GM12891 (cell line): ENCODE results near the gene TMIE.

Source experiments
- DNase-seq: peaks from one replicate; pipeline ENCODE4 v3.0.0; 2011; ENCODE audit warnings: low spot score; ENCODE audit not compliant: insufficient read length
- FAIRE-seq: peaks from 2 replicates; lab custom pipeline; 2011; peaks lifted over from hg19 to GRCh38; lab: Jason Lieb, UNC
- PAX5 ChIP-seq: IDR thresholded peaks from 2 replicates; pipeline ENCODE4 v1.6.1; 2011; ENCODE audit warnings: low read length, moderate library complexity, mild to moderate bottlenecking; ENCODE audit not compliant: insufficient read depth, severe bottlenecking
- POLR2A ChIP-seq: IDR thresholded peaks from 2 replicates; pipeline ENCODE4 v1.6.1; 2011; ENCODE audit warnings: low read depth, low read length, control low read depth
- POLR2AphosphoS5 ChIP-seq: IDR thresholded peaks from 2 replicates; pipeline ENCODE4 v1.6.1; 2011; ENCODE audit warnings: low read depth, low read length, control low read depth
- POU2F2 ChIP-seq: IDR thresholded peaks from 2 replicates; pipeline ENCODE4 v1.6.1; 2011; ENCODE audit warnings: low read depth, mild to moderate bottlenecking, control low read depth, low read length, moderate library complexity
- SPI1 ChIP-seq: IDR thresholded peaks from 2 replicates; pipeline ENCODE4 v1.6.1; 2011; ENCODE audit warnings: low read depth, low read length, control low read depth
- TAF1 ChIP-seq: IDR thresholded peaks from 2 replicates; pipeline ENCODE4 v1.6.1; 2011; ENCODE audit warnings: low read depth, low read length, control low read depth

Gene TMIE

GRCh38 chr3:46713898-46714552, 12.8 kb downstream of the TMIE start:
- TF ChIP-seq POLR2AphosphoS5, result no peak
- TF ChIP-seq SPI1, result no peak
- no peak for TF ChIP-seq POU2F2
- no peak for TF ChIP-seq TAF1
- TF ChIP-seq POLR2A, result no peak
- TF ChIP-seq PAX5, result no peak
- FAIRE-seq, result peak; percentile 76

GRCh38 chr3:46714728-46715506, 13.7 kb downstream of the TMIE start:
- FAIRE-seq (no peak), DNase-seq (no peak)
- no peak for TF ChIP-seq SPI1
- TF ChIP-seq TAF1, result no peak
- no peak for TF ChIP-seq POLR2AphosphoS5
- no peak for TF ChIP-seq PAX5
- no peak for TF ChIP-seq POLR2A
- no peak for TF ChIP-seq POU2F2

More at GRCh38 chr3:46713898-46714552, 12.8 kb downstream of the TMIE start:
- no peak for DNase-seq

GRCh38 chr3:46715507-46716175, 14.4 kb downstream of the TMIE start:
- DNase-seq (no peak), FAIRE-seq (no peak)
- TF ChIP-seq PAX5 (no peak), POLR2A (no peak), POLR2AphosphoS5 (no peak), POU2F2 (no peak), SPI1 (no peak), TAF1 (no peak)

- FAIRE-seq, result no peak
- no peak for TF ChIP-seq PAX5
- TF ChIP-seq TAF1, result no peak
- TF ChIP-seq POLR2A, result no peak
- no peak for TF ChIP-seq POU2F2
Observed at GRCh38 chr3:46716461-46717441, 15.6 kb downstream of the TMIE start.

GRCh38 chr3:46717447-46718231, 16.4 kb downstream of the TMIE start, which contains the start of gene PRSS50:
Gene PRSS50 (minus strand): TSS chr3:46717869. CDS start chr3:46717824, 45 bp downstream.
- TF ChIP-seq POLR2AphosphoS5 (no peak), POU2F2 (no peak), PAX5 (no peak), TAF1 (no peak), SPI1 (no peak), POLR2A (no peak)
- FAIRE-seq (no peak), DNase-seq (no peak)

More at GRCh38 chr3:46716461-46717441, 15.6 kb downstream of the TMIE start:
- DNase-seq, result no peak

- FAIRE-seq, result no peak
- DNase-seq, result no peak
- no peak for TF ChIP-seq POLR2AphosphoS5
- no peak for TF ChIP-seq SPI1
- TF ChIP-seq POLR2A, result no peak
- no peak for TF ChIP-seq TAF1
- TF ChIP-seq POU2F2, result no peak
- no peak for TF ChIP-seq PAX5
Observed at GRCh38 chr3:46719044-46719565, 17.9 kb downstream of the TMIE start.

- no peak for TF ChIP-seq PAX5
- TF ChIP-seq POLR2AphosphoS5, result no peak
- TF ChIP-seq POU2F2, result no peak
- no peak for TF ChIP-seq POLR2A
- TF ChIP-seq TAF1, result no peak
- TF ChIP-seq SPI1, result no peak
- DNase-seq (no peak), FAIRE-seq (no peak)
Observed at GRCh38 chr3:46719735-46720271, 18.6 kb downstream of the TMIE start.

- TF ChIP-seq TAF1 (no peak), PAX5 (no peak), POLR2A (no peak), POU2F2 (no peak), POLR2AphosphoS5 (no peak), SPI1 (no peak)
- FAIRE-seq (no peak), DNase-seq (no peak)
Observed at GRCh38 chr3:46721009-46721408, 19.8 kb downstream of the TMIE start.
